ENCODE data around the gene SYTL3.

DNA sequence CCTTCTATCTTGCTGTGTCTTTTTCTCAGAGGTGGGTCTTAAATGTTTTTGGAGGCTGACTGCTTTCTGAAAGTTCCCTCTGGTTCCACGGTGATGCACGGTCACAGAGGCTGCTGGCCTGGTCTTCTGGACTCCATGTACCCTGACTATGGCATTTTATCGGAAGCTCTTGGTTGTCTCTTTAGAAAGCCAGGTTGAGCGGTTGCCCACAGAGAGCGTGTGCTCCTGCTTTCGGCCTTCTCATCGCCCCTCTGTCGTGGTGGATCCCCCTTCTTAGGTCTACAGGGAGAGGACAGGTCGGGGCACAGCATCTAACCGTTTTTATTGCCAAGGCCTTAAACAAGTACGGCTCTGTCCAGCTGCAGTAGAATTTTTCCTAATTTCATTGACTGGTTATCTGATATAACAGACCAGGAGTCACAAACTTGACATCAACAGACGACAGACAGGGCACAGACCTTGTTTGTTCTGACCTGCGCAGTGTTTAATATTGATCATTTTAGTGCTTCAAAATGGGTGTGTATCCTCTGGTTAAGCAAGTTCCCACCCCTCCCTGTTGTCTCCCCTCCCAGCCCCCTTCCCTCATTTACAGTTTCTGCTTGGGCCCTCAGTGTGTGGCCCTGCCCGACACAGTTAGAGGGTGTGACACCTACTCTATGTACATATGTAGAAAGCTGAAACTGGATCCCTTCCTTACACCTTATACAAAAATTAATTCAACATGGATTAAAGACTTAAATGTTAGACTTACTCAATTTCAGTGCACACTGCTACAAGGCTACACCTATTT lies 24.7 kb downstream of the SYTL3 start:
- TF ChIP-seq FOXA1 (IDR thresholded peaks at IDR 0.05) (no peak), LEF1 (IDR thresholded peaks at IDR 0.05; ENCODE audit: borderline replicate concordance) (no peak), SP1 (IDR thresholded peaks at IDR 0.05) (no peak), ARNT (IDR thresholded peaks at IDR 0.05) (no peak), HDGF (IDR thresholded peaks at IDR 0.05; ENCODE audit: borderline replicate concordance) (no peak), BHLHE40 (IDR thresholded peaks at IDR 0.05; ENCODE audit: borderline replicate concordance) (no peak), FOXK2 (IDR thresholded peaks at IDR 0.05) (no peak), SUZ12 (IDR thresholded peaks at IDR 0.05) (no peak), FOXM1 (IDR thresholded peaks at IDR 0.05; ENCODE audit: borderline replicate concordance) (no peak), CTBP1 (IDR thresholded peaks at IDR 0.05; ENCODE audit: borderline replicate concordance) (no peak), ELF4 (IDR thresholded peaks at IDR 0.05) (no peak), NFRKB (IDR thresholded peaks at IDR 0.05) (no peak)

Measured in HEK293T (cell line).